Mesendoderm (in vitro differentiated cells): ENCODE measurements around the gene KLHL12.

ENCODE experiments used
- DNase-seq: peaks from one replicate; pipeline ENCODE4 v3.0.0; 2013
- H2AK5ac ChIP-seq: 2 replicates; pipeline ENCODE4 v1.6.1; 2013; ENCODE audit warnings: low read length, inconsistent platforms
- H2BK120ac ChIP-seq: 2 replicates; pipeline ENCODE4 v1.6.1; 2013; ENCODE audit warnings: low read depth, mild to moderate bottlenecking, low read length, moderate library complexity, mixed read lengths
- H2BK15ac ChIP-seq: replicated peaks from 2 replicates; pipeline ENCODE4 v1.6.1; 2013; ENCODE audit warnings: low read depth, mild to moderate bottlenecking, moderate library complexity
- H2BK5ac ChIP-seq: 2 replicates; pipeline ENCODE4 v1.6.1; 2013; ENCODE audit warnings: low read length, inconsistent platforms
- H3K18ac ChIP-seq: 2 replicates; pipeline ENCODE4 v1.6.1; 2013; ENCODE audit warnings: mild to moderate bottlenecking, low read length, mixed read lengths
- H3K23ac ChIP-seq: one replicate; pipeline ENCODE4 v1.6.1; 2013; ENCODE audit warnings: low read length
- H3K27ac ChIP-seq: 2 replicates; pipeline ENCODE4 v1.5.1; 2013; ENCODE audit warnings: low read depth, mild to moderate bottlenecking, inconsistent platforms, low read length, moderate library complexity
- H3K27me3 ChIP-seq: 2 replicates; pipeline ENCODE4 v1.6.1; 2013; ENCODE audit warnings: low read length, control low read depth, mild to moderate bottlenecking, inconsistent platforms; ENCODE audit not compliant: insufficient read depth, poor library complexity
- H3K36me3 ChIP-seq: 2 replicates; pipeline ENCODE4 v1.6.1; 2013; ENCODE audit warnings: low read length, inconsistent platforms; ENCODE audit not compliant: control insufficient read depth, insufficient read depth
- H3K4ac ChIP-seq: one replicate; pipeline ENCODE4 v1.6.1; 2013; ENCODE audit warnings: low read depth, mild to moderate bottlenecking, low read length, moderate library complexity
- H3K4me1 ChIP-seq: 2 replicates; pipeline ENCODE4 v1.6.1; 2013; ENCODE audit warnings: low read depth, low read length, inconsistent platforms; ENCODE audit not compliant: control insufficient read depth
- H3K4me2 ChIP-seq: 2 replicates; pipeline ENCODE4 v1.6.1; 2013; ENCODE audit warnings: low read length
- H3K4me3 ChIP-seq: 2 replicates; pipeline ENCODE4 v1.5.1; 2013; ENCODE audit warnings: mild to moderate bottlenecking, low read length
- H3K56ac ChIP-seq: one replicate; pipeline ENCODE4 v1.6.1; 2013; ENCODE audit warnings: low read length
- H3K79me1 ChIP-seq: 2 replicates; pipeline ENCODE4 v1.6.1; 2013; ENCODE audit warnings: low read length, inconsistent platforms
- H3K79me2 ChIP-seq: 2 replicates; pipeline ENCODE4 v1.6.1; 2013; ENCODE audit warnings: mild to moderate bottlenecking, low read length; ENCODE audit not compliant: control insufficient read depth, insufficient read depth
- H3K9ac ChIP-seq: 2 replicates; pipeline ENCODE4 v1.6.1; 2013; ENCODE audit warnings: low read length, inconsistent platforms
- H4K5ac ChIP-seq: one replicate; pipeline ENCODE4 v1.6.1; 2013; ENCODE audit warnings: low read length
- H4K8ac ChIP-seq: one replicate; pipeline ENCODE4 v1.6.1; 2013; ENCODE audit warnings: low read depth, mild to moderate bottlenecking, control low read depth, low read length, moderate library complexity
- WGBS: extraction: QIAGEN DNeasy Blood & Tissue Kit; methylation state at CpG from one replicate; pipeline ENCODE4 v1.1.7; 2013; ENCODE audit warnings: low lambda C conversion rate, missing lambda C conversion rate; ENCODE audit not compliant: insufficient coverage; ENCODE audit errors: extremely low coverage; 5-methylcytosine and 5-hydroxymethylcytosine counted together

The KLHL12 gene

DNA sequence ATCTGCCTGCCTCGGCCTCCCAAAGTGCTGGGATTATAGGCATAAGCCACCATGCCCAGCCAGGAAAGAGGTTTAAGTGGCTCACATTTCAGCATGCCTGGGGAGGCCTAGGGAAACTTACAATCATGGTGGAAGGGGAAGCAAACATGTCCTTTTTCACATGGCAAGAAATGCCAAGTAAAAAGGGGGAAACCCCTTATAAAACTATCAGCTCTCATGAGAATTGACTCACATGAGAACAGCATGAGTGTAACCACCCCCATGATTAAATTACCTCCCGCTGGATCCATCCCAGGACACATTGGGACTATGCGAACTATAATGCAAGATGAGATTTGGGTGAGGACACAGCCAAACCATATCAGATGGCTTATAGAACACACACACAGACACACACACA is 8.8 kb upstream of the KLHL12 start:
- H3K79me1 ChIP-seq = no peaks in the 10 kb centered on the region
- H2BK15ac ChIP-seq = no peak overlapping the region
- H2BK120ac ChIP-seq = no peak overlapping the region
- H4K8ac ChIP-seq = no peak overlapping the region
- H3K4me1 ChIP-seq = no peaks in the 10 kb centered on the region
- no peak overlapping the region for H4K5ac ChIP-seq
- H3K4me2 ChIP-seq = no peak overlapping the region
- WGBS = no CpG with 5 or more reads among the region's 3 CpGs
- DNase-seq = no peak
- H3K27me3 ChIP-seq = no peaks in the 10 kb centered on the region
- no peak overlapping the region for H3K27ac ChIP-seq
- H3K56ac ChIP-seq = no peak overlapping the region
- no peak overlapping the region for H2BK5ac ChIP-seq
- H2AK5ac ChIP-seq = no peak overlapping the region
- H3K36me3 ChIP-seq = peaks cover 1% of the 10 kb centered on the region
- H3K4me3 ChIP-seq = no peak overlapping the region
- H3K4ac ChIP-seq = no peak overlapping the region
- H3K23ac ChIP-seq = no peak overlapping the region
- no peak overlapping the region for H3K9ac ChIP-seq
- H3K18ac ChIP-seq = no peak overlapping the region
- no peaks in the 10 kb centered on the region for H3K79me2 ChIP-seq

DNA sequence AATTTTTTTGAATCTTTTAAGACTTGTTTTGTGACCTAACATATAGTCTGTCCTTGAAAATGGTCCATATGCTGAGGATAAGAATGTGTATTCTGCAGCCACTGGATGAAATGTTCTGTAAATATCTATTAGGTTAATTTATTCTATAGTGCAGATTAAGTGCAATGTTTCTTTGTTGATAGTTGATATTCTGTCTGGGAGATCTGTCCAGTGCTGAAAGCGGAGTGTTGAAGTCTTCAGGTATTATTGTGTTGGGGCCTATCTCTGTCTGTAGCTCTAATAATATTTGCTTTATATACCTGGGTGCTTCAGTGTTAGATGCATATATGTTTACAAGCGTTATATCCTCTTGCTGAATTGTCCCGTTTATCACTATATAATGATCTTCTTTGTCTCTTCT is 7.7 kb upstream of the KLHL12 start:
- Histone ChIP-seq H3K79me1 (no peaks in the 10 kb centered on the region), H3K27me3 (no peaks in the 10 kb centered on the region), H3K79me2 (no peaks in the 10 kb centered on the region), H2AK5ac (no peak overlapping the region), H2BK15ac (no peak overlapping the region), H3K27ac (no peak overlapping the region), H3K4me1 (no peaks in the 10 kb centered on the region), H3K4me3 (no peak overlapping the region), H3K23ac (no peak overlapping the region), H3K36me3 (peaks cover 1% of the 10 kb centered on the region), H4K8ac (no peak overlapping the region), H2BK5ac (no peak overlapping the region), H2BK120ac (no peak overlapping the region), H3K56ac (no peak overlapping the region), H3K18ac (no peak overlapping the region), H3K4ac (no peak overlapping the region), H3K9ac (no peak overlapping the region), H3K4me2 (no peak overlapping the region), H4K5ac (no peak overlapping the region)
- no peak for DNase-seq
- no CpG with 5 or more reads among the region's 3 CpGs for WGBS

DNA sequence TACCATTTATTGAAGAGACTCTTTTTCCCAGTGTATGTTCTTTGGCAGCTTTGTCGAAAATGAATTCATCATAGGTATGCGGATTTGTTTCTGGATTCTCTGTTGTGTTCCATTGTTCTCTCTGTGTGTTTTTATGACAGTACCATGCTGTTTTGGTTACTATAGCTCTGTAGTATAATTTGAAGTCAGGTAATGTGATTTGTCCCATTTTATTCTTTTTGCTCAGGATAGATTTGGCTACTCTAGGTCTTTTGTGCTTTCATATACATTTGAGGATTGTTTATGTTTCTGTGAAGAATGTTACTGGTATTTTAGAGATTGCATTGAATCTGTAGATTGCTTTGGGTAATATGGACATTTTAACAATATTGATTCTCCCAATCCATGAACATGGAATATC is 5.4 kb upstream of the KLHL12 start:
- Histone ChIP-seq H3K4ac (no peak overlapping the region), H3K79me2 (no peaks in the 10 kb centered on the region), H4K5ac (no peak overlapping the region), H3K23ac (no peak overlapping the region), H2AK5ac (no peak overlapping the region), H3K4me3 (no peak overlapping the region), H3K4me2 (no peak overlapping the region), H2BK15ac (no peak overlapping the region), H3K18ac (no peak overlapping the region), H3K36me3 (no peaks in the 10 kb centered on the region), H4K8ac (no peak overlapping the region), H3K27me3 (no peaks in the 10 kb centered on the region), H3K9ac (no peak overlapping the region), H3K27ac (no peak overlapping the region), H3K79me1 (no peaks in the 10 kb centered on the region), H2BK5ac (no peak overlapping the region), H3K4me1 (no peaks in the 10 kb centered on the region), H2BK120ac (no peak overlapping the region), H3K56ac (no peak overlapping the region)
- WGBS = no CpG with 5 or more reads among the region's 2 CpGs
- no peak for DNase-seq

DNA sequence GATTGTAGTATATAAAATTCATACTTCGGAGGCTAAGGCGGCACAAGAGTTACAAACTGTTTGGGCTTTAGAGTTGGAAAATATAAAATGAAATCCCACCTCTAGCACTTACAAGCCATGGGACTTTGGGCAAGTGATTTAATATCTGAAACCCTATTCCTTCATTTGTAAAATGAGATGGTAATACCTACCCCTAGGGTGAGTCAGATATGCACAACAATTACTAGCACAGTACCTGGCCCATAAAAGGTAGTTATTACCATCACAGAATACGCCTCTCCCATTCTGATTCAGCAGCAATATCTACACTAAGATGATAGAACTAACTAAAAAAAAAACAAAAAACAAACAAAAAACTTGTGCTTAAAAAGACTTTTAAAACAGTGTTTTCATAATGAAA is 3.5 kb downstream of the KLHL12 start:
- Histone ChIP-seq H3K36me3 (no peaks in the 10 kb centered on the region), H3K79me2 (no peaks in the 10 kb centered on the region), H3K27me3 (no peaks in the 10 kb centered on the region), H4K8ac (no peak overlapping the region), H4K5ac (no peak overlapping the region), H2BK120ac (no peak overlapping the region), H3K9ac (no peak overlapping the region), H3K4me2 (no peak overlapping the region), H3K79me1 (no peaks in the 10 kb centered on the region), H3K4me3 (no peak overlapping the region), H3K27ac (no peak overlapping the region), H3K4ac (no peak overlapping the region), H3K18ac (no peak overlapping the region), H2AK5ac (no peak overlapping the region), H3K4me1 (no peaks in the 10 kb centered on the region), H2BK5ac (no peak overlapping the region), H3K56ac (no peak overlapping the region), H3K23ac (no peak overlapping the region), H2BK15ac (no peak overlapping the region)
- DNase-seq = no peak
- WGBS = no CpG with 5 or more reads among the region's 3 CpGs

DNA sequence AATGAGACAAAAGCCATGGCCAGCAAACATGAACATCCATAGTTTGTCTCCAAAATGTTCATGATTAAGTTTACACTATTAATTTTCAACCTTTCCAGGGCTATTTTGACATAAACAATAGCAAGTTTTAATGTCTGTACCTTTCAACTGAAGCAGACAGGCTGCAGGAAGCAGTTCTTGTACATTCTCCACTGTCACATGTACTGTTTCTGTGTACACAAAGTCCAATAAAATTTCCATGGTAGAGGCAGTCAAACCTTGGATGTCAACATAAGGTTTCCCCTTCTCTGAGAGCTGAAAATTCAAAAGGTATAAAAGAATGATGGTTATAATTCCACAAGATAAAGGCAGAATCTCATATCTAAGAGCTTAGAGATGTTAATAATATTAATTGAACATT is 7.4 kb downstream of the KLHL12 start:
- Histone ChIP-seq H2BK5ac (no peak overlapping the region), H3K79me2 (no peaks in the 10 kb centered on the region), H3K18ac (no peak overlapping the region), H3K27me3 (no peaks in the 10 kb centered on the region), H3K9ac (no peak overlapping the region), H4K8ac (no peak overlapping the region), H4K5ac (no peak overlapping the region), H2BK120ac (no peak overlapping the region), H3K56ac (no peak overlapping the region), H3K79me1 (no peaks in the 10 kb centered on the region), H3K4me3 (no peak overlapping the region), H3K36me3 (peaks cover 2% of the 10 kb centered on the region), H3K27ac (no peak overlapping the region), H3K23ac (no peak overlapping the region), H3K4me2 (no peak overlapping the region), H2BK15ac (no peak overlapping the region), H2AK5ac (no peak overlapping the region), H3K4me1 (no peaks in the 10 kb centered on the region), H3K4ac (no peak overlapping the region)
- no peak for DNase-seq

DNA sequence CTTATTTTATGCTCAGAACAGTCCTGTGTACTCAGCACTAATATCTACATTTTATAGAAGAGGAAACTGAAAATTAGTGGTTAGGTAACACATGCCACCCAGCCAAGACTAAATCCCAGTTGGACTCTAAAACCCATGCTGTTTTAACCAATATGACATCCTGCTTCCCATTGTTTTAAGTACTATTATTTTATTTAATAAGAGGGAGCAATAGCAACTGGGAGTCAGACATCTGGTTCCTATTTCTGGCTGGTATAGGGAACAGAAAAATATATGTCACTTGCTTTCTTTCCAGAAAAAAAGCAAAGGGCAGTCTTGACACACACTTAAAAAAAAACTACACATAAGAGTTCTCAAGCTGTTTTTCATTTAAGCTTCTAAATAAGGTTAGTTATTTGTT is 11.9 kb downstream of the KLHL12 start:
- H4K8ac ChIP-seq = no peak overlapping the region
- H2BK15ac ChIP-seq = no peak overlapping the region
- H3K9ac ChIP-seq = no peak overlapping the region
- no peak overlapping the region for H2BK120ac ChIP-seq
- H3K79me2 ChIP-seq = no peaks in the 10 kb centered on the region
- H4K5ac ChIP-seq = no peak overlapping the region
- H3K4ac ChIP-seq = no peak overlapping the region
- H3K56ac ChIP-seq = no peak overlapping the region
- H3K23ac ChIP-seq = no peak overlapping the region
- no peaks in the 10 kb centered on the region for H3K4me1 ChIP-seq
- no peak overlapping the region for H3K18ac ChIP-seq
- no peaks in the 10 kb centered on the region for H3K27me3 ChIP-seq
- no peak overlapping the region for H2BK5ac ChIP-seq
- no peak overlapping the region for H3K4me3 ChIP-seq
- no peak overlapping the region for H3K27ac ChIP-seq
- peaks cover 4% of the 10 kb centered on the region for H3K36me3 ChIP-seq
- DNase-seq = no peak
- no peak overlapping the region for H2AK5ac ChIP-seq
- H3K79me1 ChIP-seq = no peaks in the 10 kb centered on the region
- H3K4me2 ChIP-seq = no peak overlapping the region
